ENCODE measurements around the gene TOMT. TPM values are rescaled to one million over a fixed set of nuclear protein-coding genes. Genes with fewer than 3 reads are reported as not detected.
A peak's percentile ranks its signal among the peaks of the same experiment; 100 is the strongest.

The TOMT gene
- total and polyA plus RNA-seq, 2 donors (not counting 1 experiment from before 2014, with no cell fraction given): not detected

DNA sequence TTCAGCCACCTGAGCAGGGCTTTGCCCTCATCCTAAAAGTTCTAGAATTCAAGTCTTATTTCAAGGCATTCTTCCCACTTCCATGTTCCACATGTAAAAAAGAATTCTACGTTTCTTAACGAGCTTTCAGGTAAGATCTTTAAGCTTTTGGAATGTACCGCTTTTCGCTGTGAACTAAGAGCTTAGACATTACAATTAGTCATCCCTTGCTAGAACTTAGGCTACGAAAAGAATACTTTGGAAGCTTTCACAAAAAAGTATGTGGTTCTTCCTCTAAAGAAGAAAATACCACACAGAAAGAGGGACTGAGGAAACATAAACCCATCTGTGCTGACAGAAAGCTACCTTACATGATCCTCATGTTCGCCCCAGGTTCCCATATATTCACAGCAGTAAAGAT lies 27.2 kb upstream of the TOMT start:
- Mint-ChIP-seq H3K4me1 (peaks cover 42% of the 10 kb centered on the region), H3K4me3 (peak overlapping the region; percentile 79), H3K27ac (peak overlapping the region; percentile 60), H3K9me3 (ENCODE audit: insufficient read depth) (no peaks in the 10 kb centered on the region), H3K27me3 (no peaks in the 10 kb centered on the region)
- intact Hi-C loops (cut with micrococcal nuclease): no loop called here
- H3K4me3 ChIP-seq (ENCODE audit: control extremely low read depth in 1 of 5, extremely low read depth in 1 of 5, insufficient read depth in 1 of 5, low read depth in 2 of 5, low read length in 4 of 5): no peak overlapping the region
- no peak overlapping the region for H2AFZ ChIP-seq (ENCODE audit: insufficient read depth, low read depth, low read length, poor library complexity, severe bottlenecking)
- no peak overlapping the region for H3K4me2 ChIP-seq (replicated peaks; ENCODE audit: low read depth, low read length, poor library complexity, severe bottlenecking)
- ChIA-PET CTCF (interaction anchor here (0.9 to 2.8 kb wide), 7 partner anchors 12 to 66 kb away, joined by 3 to 15 read pairs (median 4); partner anchors contain the start of genes ANAPC15 and LAMTOR1), POLR2A (no interaction called here)
- DNase-seq: no peak
- TF ChIP-seq CTCF (IDR thresholded peaks at IDR 0.05) (no peak), EZH2 (IDR thresholded peaks at IDR 0.05; ENCODE audit: borderline replicate concordance, insufficient read depth, low read depth, low read length, poor library complexity, severe bottlenecking) (no peak)
- ATAC-seq (ENCODE audit: low read depth): no peak
- peaks cover 56% of the 10 kb centered on the region for H3K79me2 ChIP-seq (ENCODE audit: control insufficient read depth, insufficient read depth, low read length)
- H3K9ac ChIP-seq (ENCODE audit: low read length): no peak overlapping the region
- no peaks in the 10 kb centered on the region for H3K9me3 ChIP-seq (ENCODE audit: control extremely low read depth in 1 of 3, control insufficient read depth in 2 of 3, insufficient read depth in 1 of 3, low read length in 2 of 3)
- WGBS (ENCODE audit: insufficient coverage): 100% methylated on average over 3 of the region's 6 CpGs
- peaks cover 18 to 28% of the 10 kb centered on the region in 2 donors for H3K4me1 ChIP-seq (ENCODE audit: control insufficient read depth in 2 of 2, insufficient read depth in 2 of 2, low read length in 2 of 2)
- no peaks in the 10 kb centered on the region for H4K20me1 ChIP-seq (ENCODE audit: control insufficient read depth, insufficient read depth, low read length, poor library complexity, severe bottlenecking)
- no peaks in the 10 kb centered on the region for H3K36me3 ChIP-seq (replicated peaks in 1 of 2; ENCODE audit: control extremely low read depth in 1 of 2, control insufficient read depth in 1 of 2, extremely low read depth in 1 of 2, insufficient read depth in 2 of 2, low read length in 1 of 2)
- H3K27ac ChIP-seq (ENCODE audit: low read length in 2 of 2): no peak overlapping the region
- H3K27me3 ChIP-seq (replicated peaks in 1 of 4; ENCODE audit: control extremely low read depth in 1 of 4, control insufficient read depth in 3 of 4, insufficient read depth in 4 of 4, low read length in 3 of 4): no peaks in the 10 kb centered on the region

GRCh38 chr11:72079819-72080325 lies 25.9 kb upstream of the TOMT start:
- no peaks in the 10 kb centered on the region for H4K20me1 ChIP-seq (ENCODE audit: control insufficient read depth, insufficient read depth, low read length, poor library complexity, severe bottlenecking)
- peak overlapping the region; percentile 61 to 84 (median 77) for H3K4me3 ChIP-seq (ENCODE audit: control extremely low read depth in 1 of 5, extremely low read depth in 1 of 5, insufficient read depth in 1 of 5, low read depth in 2 of 5, low read length in 4 of 5)
- H3K9me3 ChIP-seq (ENCODE audit: control extremely low read depth in 1 of 3, control insufficient read depth in 2 of 3, insufficient read depth in 1 of 3, low read length in 2 of 3): no peaks in the 10 kb centered on the region
- H3K9me3 Mint-ChIP-seq (ENCODE audit: insufficient read depth): no peaks in the 10 kb centered on the region
- peaks cover 42% of the 10 kb centered on the region for H3K4me1 Mint-ChIP-seq
- peak overlapping the region; percentile 76 for H3K4me2 ChIP-seq (replicated peaks; ENCODE audit: low read depth, low read length, poor library complexity, severe bottlenecking)
- peak overlapping the region; percentile 87 for H3K27ac Mint-ChIP-seq
- 0% methylated on average over 7 of the region's 16 CpGs for whole genome bisulfite sequencing (ENCODE audit: insufficient coverage)
- POLR2A ChIA-PET: interaction anchor here (0.7 to 1.0 kb wide), 2 partner anchors 39 to 540 kb away, joined by 4 to 5 read pairs; no protein-coding TSS in a partner anchor
- no peaks in the 10 kb centered on the region for H3K36me3 ChIP-seq (replicated peaks in 1 of 2; ENCODE audit: control extremely low read depth in 1 of 2, control insufficient read depth in 1 of 2, extremely low read depth in 1 of 2, insufficient read depth in 2 of 2, low read length in 1 of 2)
- no peaks in the 10 kb centered on the region for H3K27me3 Mint-ChIP-seq
- peak overlapping the region; percentile 75 for H3K9ac ChIP-seq (ENCODE audit: low read length)
- peak overlapping the region; percentile 86 for H2AFZ ChIP-seq (ENCODE audit: insufficient read depth, low read depth, low read length, poor library complexity, severe bottlenecking)
- ATAC-seq (ENCODE audit: low read depth) (peak; percentile 20), DNase-seq (no peak)
- CTCF ChIA-PET: interaction anchor here (0.9 kb wide), 1 partner anchor 18 kb away, joined by 3 read pairs; no protein-coding TSS in a partner anchor
- TF ChIP-seq CTCF (IDR thresholded peaks at IDR 0.05) (no peak), EZH2 (IDR thresholded peaks at IDR 0.05; ENCODE audit: borderline replicate concordance, insufficient read depth, low read depth, low read length, poor library complexity, severe bottlenecking) (no peak)
- intact Hi-C loops (cut with micrococcal nuclease): loop anchor here (1.0 kb wide), 7 partner anchors 11 to 354 kb away; partner anchors contain the start of genes ANAPC15, CLPB, LAMTOR1 and XNDC1N
- H3K27me3 ChIP-seq (replicated peaks in 1 of 4; ENCODE audit: control extremely low read depth in 1 of 4, control insufficient read depth in 3 of 4, insufficient read depth in 4 of 4, low read length in 3 of 4): no peaks in the 10 kb centered on the region
- H3K27ac ChIP-seq (ENCODE audit: low read length in 2 of 2): peak overlapping the region; percentile 78 to 90
- H3K79me2 ChIP-seq (ENCODE audit: control insufficient read depth, insufficient read depth, low read length): peaks cover 44% of the 10 kb centered on the region
- peak overlapping the region; percentile 87 for H3K4me3 Mint-ChIP-seq
- peaks cover 18 to 28% of the 10 kb centered on the region in 2 donors for H3K4me1 ChIP-seq (ENCODE audit: control insufficient read depth in 2 of 2, insufficient read depth in 2 of 2, low read length in 2 of 2)
